Neural cell (in vitro differentiated cells): ENCODE data around the gene TNFRSF8.

Experiments used
- EP300 ChIP-seq: fragments of 450-650 bp; conservative IDR thresholded peaks from 2 replicates; pipeline ENCODE4 v1.6.1; 2014; ENCODE audit warnings: antibody characterized with exemption, mild to moderate bottlenecking, moderate library complexity; ENCODE audit not compliant: poor library complexity, severe bottlenecking
- EZH2 ChIP-seq: fragments of 200-600, 300-800 bp; shearing (Covaris generic), sonication (generic); IDR thresholded peaks from 2 replicates; pipeline ENCODE4 v1.6.1; 2014; ENCODE audit warnings: antibody characterized with exemption, low read length, borderline replicate concordance, mild to moderate bottlenecking; ENCODE audit not compliant: insufficient read depth, poor library complexity, severe bottlenecking
- MXI1 ChIP-seq: fragments of 450-650 bp; conservative IDR thresholded peaks from 2 replicates; pipeline ENCODE4 v1.6.1; 2014; ENCODE audit warnings: antibody characterized with exemption, mild to moderate bottlenecking; ENCODE audit not compliant: poor library complexity, severe bottlenecking
- POLR2AphosphoS5 ChIP-seq: IDR thresholded peaks from 2 replicates; pipeline ENCODE4 v1.6.1; 2012
- RAD21 ChIP-seq: fragments of 450-650 bp; conservative IDR thresholded peaks from 2 replicates; pipeline ENCODE4 v1.6.1; 2014; ENCODE audit warnings: antibody characterized with exemption, mild to moderate bottlenecking, moderate library complexity
- SMC3 ChIP-seq: fragments of 450-650 bp; conservative IDR thresholded peaks from 2 replicates; pipeline ENCODE4 v1.6.1; 2014; ENCODE audit warnings: antibody characterized with exemption, mild to moderate bottlenecking, moderate library complexity; ENCODE audit not compliant: poor library complexity
- TF ChIP-seq, protein P1 (sequence below): fragments of 450-650 bp; IDR thresholded peaks from 2 replicates; pipeline ENCODE4 v1.5.1; 2014; ENCODE audit warnings: antibody characterized with exemption, mild to moderate bottlenecking, moderate library complexity; ENCODE audit not compliant: poor library complexity, severe bottlenecking
- TF ChIP-seq, protein P2 (sequence below): IDR thresholded peaks from 2 replicates; pipeline ENCODE4 v1.6.1; 2012; ENCODE audit warnings: borderline replicate concordance

DNA sequence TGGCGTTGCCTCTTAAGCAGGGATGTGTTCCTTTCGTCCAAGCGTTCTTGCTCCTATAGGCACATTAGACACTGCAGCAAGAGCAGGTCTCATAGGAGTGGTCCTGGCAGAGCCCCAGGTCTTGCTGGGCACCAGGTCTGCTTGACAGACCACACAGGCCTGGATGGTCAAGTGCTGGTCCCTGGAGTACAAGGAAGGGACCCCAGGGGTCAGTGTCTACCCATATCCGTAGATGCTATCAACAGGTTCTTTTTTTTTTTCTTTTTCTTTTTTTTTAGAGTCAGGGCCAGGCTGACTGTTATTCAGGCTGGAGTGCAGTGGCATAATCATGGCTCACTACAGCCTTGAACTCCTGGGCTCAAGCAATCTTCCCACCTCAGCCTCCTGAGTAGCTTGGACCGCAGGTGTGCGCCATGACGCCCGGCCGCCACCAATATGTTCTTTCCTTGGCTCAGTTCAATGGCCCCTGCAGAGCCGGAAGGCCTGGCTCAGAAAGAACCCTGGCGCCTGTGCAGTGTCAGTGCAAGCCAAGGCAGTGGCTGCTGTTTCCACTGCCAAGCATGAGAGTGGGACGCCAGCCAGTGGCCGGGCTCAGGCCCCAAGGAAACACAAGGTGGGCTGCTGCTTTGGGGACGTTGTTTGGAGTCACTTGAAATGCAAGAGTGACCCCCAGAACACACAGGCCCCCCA lies 10.0 kb upstream of the TNFRSF8 start:
- TF ChIP-seq EZH2 (no peak), SMC3 (no peak), EP300 (no peak), RAD21 (no peak), POLR2AphosphoS5 (no peak), MXI1 (no peak)
- TF ChIP-seq, protein P1, sequence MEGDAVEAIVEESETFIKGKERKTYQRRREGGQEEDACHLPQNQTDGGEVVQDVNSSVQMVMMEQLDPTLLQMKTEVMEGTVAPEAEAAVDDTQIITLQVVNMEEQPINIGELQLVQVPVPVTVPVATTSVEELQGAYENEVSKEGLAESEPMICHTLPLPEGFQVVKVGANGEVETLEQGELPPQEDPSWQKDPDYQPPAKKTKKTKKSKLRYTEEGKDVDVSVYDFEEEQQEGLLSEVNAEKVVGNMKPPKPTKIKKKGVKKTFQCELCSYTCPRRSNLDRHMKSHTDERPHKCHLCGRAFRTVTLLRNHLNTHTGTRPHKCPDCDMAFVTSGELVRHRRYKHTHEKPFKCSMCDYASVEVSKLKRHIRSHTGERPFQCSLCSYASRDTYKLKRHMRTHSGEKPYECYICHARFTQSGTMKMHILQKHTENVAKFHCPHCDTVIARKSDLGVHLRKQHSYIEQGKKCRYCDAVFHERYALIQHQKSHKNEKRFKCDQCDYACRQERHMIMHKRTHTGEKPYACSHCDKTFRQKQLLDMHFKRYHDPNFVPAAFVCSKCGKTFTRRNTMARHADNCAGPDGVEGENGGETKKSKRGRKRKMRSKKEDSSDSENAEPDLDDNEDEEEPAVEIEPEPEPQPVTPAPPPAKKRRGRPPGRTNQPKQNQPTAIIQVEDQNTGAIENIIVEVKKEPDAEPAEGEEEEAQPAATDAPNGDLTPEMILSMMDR = no peak
- TF ChIP-seq, protein P2, sequence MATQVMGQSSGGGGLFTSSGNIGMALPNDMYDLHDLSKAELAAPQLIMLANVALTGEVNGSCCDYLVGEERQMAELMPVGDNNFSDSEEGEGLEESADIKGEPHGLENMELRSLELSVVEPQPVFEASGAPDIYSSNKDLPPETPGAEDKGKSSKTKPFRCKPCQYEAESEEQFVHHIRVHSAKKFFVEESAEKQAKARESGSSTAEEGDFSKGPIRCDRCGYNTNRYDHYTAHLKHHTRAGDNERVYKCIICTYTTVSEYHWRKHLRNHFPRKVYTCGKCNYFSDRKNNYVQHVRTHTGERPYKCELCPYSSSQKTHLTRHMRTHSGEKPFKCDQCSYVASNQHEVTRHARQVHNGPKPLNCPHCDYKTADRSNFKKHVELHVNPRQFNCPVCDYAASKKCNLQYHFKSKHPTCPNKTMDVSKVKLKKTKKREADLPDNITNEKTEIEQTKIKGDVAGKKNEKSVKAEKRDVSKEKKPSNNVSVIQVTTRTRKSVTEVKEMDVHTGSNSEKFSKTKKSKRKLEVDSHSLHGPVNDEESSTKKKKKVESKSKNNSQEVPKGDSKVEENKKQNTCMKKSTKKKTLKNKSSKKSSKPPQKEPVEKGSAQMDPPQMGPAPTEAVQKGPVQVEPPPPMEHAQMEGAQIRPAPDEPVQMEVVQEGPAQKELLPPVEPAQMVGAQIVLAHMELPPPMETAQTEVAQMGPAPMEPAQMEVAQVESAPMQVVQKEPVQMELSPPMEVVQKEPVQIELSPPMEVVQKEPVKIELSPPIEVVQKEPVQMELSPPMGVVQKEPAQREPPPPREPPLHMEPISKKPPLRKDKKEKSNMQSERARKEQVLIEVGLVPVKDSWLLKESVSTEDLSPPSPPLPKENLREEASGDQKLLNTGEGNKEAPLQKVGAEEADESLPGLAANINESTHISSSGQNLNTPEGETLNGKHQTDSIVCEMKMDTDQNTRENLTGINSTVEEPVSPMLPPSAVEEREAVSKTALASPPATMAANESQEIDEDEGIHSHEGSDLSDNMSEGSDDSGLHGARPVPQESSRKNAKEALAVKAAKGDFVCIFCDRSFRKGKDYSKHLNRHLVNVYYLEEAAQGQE = no peak
